GM10248 (cell line): ENCODE results near the gene FBXW4.

ENCODE experiments used
- CTCF ChIA-PET: fragments of 300-600 bp; sonication (Branson Sonifier 250); formaldehyde crosslinking; extraction: SDS; loops from one replicate; lab custom pipeline; 2021; ENCODE audit warnings: antibody characterized with exemption; lab: Yijun Ruan, JAX
- POLR2A ChIA-PET: fragments of 350-650 bp; sonication (Branson Sonifier 250); formaldehyde crosslinking; extraction: SDS; loops from one replicate; lab custom pipeline; 2020; ENCODE audit warnings: antibody characterized with exemption; lab: Yijun Ruan, JAX
- DNase-seq: peaks from one replicate; pipeline ENCODE4 v3.0.0; 2012; ENCODE audit errors: extremely low spot score
- TF ChIP-seq, protein P1 (sequence below): IDR thresholded peaks from 2 replicates; pipeline ENCODE4 v1.5.1; 2012; ENCODE audit warnings: mild to moderate bottlenecking, low read depth; ENCODE audit errors: extremely low read depth, missing control alignments, control extremely low read depth

The FBXW4 gene

DNA sequence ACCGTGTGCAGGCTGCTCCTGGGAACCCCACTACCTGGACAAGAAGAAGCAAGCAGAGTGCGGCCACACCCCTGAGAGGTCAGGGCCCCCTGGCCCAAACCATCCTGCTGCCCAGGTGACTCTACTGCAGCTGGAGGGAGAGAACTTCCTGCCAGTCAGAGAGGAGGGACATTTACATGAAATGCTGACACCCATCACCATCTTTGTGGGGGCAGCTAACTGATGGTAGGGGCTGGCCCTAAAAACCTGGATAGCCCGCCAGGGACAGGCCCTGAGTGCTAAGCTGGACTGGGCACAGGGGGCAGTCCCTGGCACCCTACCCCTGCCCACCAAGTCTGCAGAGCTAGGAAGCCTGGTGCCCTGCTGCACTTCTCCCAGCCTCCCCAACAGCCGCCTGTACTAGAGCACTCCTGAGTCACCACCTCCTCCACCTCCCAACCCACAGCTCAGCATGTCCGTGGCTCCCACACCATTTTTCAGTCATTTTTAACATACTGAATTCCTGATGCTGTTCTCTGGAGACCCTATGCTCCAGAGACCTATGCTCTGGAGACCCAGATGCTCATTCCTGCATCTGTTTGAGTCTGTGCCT, 79.3 kb downstream of the FBXW4 start:
- POLR2A ChIA-PET = no interaction called here
- TF ChIP-seq, protein P1, sequence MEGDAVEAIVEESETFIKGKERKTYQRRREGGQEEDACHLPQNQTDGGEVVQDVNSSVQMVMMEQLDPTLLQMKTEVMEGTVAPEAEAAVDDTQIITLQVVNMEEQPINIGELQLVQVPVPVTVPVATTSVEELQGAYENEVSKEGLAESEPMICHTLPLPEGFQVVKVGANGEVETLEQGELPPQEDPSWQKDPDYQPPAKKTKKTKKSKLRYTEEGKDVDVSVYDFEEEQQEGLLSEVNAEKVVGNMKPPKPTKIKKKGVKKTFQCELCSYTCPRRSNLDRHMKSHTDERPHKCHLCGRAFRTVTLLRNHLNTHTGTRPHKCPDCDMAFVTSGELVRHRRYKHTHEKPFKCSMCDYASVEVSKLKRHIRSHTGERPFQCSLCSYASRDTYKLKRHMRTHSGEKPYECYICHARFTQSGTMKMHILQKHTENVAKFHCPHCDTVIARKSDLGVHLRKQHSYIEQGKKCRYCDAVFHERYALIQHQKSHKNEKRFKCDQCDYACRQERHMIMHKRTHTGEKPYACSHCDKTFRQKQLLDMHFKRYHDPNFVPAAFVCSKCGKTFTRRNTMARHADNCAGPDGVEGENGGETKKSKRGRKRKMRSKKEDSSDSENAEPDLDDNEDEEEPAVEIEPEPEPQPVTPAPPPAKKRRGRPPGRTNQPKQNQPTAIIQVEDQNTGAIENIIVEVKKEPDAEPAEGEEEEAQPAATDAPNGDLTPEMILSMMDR = no peak
- DNase-seq = no peak
- CTCF ChIA-PET = interaction anchor here (1.1 to 3.2 kb wide), 4 partner anchors 12 to 165 kb away, joined by 4 to 23 read pairs (median 11); no protein-coding TSS in a partner anchor

DNA sequence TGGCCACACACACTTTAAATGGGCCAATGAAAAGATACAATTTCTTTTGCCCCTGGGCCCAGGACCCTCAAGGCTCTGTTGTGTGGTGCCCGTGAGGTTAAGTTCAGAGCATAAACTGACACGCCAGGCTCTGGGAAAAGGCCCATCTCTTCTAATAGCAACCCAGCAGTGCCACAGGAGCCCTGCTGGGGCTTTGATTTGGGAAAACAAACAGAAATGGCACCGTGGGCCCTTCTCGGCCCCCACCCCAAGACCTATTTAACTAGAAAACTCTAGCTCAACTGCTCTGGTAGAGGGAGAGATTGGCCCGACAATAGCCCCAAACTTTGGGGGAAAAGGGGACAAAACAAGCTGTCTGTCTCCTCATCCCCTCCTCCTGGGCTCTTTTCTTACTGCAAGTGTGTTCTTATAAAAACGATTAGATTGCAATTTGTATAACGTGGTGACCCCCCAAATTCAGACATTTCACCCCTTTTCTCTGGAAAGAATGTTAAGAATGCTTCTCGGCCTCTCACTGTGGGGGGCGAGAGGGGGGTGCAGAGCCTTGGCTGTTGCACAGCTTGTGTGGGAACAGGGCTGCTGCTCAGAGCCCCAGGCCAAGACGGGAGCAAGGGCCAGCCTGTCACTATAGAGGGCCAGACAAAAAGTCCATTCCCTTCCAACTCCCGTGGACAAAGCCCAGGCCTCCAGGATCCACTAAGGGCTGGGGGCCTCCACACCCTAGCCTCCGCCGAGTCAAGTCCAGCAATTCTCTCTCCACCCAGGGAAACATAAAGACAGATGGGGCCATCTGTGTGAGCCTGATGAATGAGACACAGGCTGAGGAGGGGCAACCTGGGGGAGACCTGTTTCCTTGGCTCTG, 80.1 kb downstream of the FBXW4 start:
- POLR2A ChIA-PET = no interaction called here
- TF ChIP-seq, protein P1 = no peak
- CTCF ChIA-PET = interaction anchor here (1.1 to 17.4 kb wide), 5 partner anchors 11 to 167 kb away, joined by 4 to 331 read pairs (median 18); partner anchors contain the start of gene NPM3
- DNase-seq = no peak

DNA sequence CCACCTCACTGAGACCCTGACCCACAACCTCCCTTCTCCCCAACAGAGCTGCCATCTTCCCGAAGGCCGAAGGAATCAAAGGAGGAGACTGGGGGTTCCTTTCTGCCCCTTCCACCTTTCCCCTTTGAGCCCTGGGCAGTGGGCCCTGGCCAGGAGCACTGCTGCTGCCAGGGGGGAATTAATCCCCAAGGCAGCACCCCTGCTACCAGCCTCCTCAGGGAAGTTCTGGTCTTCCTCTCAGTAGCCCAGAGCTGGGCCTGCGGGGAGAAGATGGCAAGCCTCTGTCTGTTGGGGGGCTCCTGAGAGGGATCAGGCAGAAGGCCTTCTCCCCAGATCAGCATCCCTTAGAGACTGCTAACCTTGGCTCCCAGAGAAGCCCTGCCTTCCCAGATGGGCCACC, 81.3 kb downstream of the FBXW4 start:
- TF ChIP-seq, protein P1 = no peak
- no peak for DNase-seq
- ChIA-PET POLR2A (no interaction called here), CTCF (interaction anchor here (1.3 to 17.4 kb wide), 3 partner anchors 10 to 168 kb away, joined by 4 to 331 read pairs (median 6); partner anchors contain the start of gene NPM3)

DNA sequence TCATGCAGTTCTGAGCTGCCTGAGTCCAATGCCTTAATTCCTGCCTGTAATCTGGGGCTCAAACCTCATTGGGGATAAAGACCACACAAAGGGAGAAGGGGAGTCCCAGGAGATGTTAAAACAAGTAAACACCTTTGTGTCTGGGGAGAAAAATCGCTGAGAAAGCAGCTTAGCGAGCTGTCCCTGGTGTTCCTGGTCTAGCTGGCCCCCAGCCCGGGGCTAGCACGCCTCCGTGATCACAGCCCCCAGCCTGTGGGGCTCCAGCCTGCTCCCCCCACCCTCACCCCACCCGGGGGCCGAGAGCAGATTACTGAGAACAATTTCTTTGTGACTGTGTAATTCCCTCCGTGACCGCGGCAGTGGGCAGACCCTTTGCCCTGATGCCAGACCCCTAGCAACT, 82.1 kb downstream of the FBXW4 start:
- ChIA-PET POLR2A (no interaction called here), CTCF (interaction anchor here (1.3 to 17.4 kb wide), 3 partner anchors 9 to 169 kb away, joined by 4 to 331 read pairs (median 6); partner anchors contain the start of gene NPM3)
- TF ChIP-seq, protein P1 = no peak
- no peak for DNase-seq

DNA sequence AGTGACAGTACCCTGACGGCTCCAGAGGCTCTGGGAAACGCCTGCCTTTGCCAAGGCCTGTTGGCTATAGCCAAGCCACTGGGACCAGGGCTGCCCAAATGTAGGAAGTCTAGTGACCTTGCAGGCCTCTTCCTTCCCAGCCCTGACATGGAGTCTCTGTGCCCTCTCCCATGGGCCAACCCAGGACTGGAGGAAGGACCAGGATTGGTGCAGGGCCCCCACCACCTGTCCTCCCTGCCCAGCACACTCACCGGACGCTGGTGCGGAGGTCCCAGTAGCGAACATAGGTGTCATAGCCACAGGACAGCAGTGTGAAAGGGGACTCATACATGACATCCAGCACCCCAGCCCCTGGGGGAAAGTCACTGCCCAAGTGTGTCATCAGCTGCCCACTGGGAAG, 82.9 kb downstream of the FBXW4 start:
- DNase-seq = no peak
- POLR2A ChIA-PET = no interaction called here
- TF ChIP-seq, protein P1 = no peak
- CTCF ChIA-PET = interaction anchor here (2.0 to 17.4 kb wide), 2 partner anchors 9 to 169 kb away, joined by 12 to 331 read pairs; partner anchors contain the start of gene NPM3
